SK-N-SH (cell line): ENCODE results near the gene DACH1.

Experiments used
- EP300 ChIP-seq, 2 experiments: IDR thresholded peaks; 2 replicates each; pipeline versions ENCODE4 v1.4.0 to v1.6.1; 2012; ENCODE audit warnings: borderline replicate concordance in 1 of 2, low read depth in 1 of 2, low read length in 1 of 2
- JUND ChIP-seq: IDR thresholded peaks from 2 replicates; pipeline ENCODE4 v1.4.0; 2012
- MXI1 ChIP-seq: IDR thresholded peaks from 2 replicates; pipeline ENCODE4 v1.6.1; 2012; ENCODE audit warnings: mild to moderate bottlenecking, low read depth, low read length, improper control_type of control experiment
- SMC3 ChIP-seq: IDR thresholded peaks from 2 replicates; pipeline ENCODE4 v1.6.1; 2012; ENCODE audit warnings: low read depth, low read length, improper control_type of control experiment
- TEAD4 ChIP-seq: IDR thresholded peaks from 2 replicates; pipeline ENCODE4 v1.4.0; 2012; ENCODE audit warnings: mild to moderate bottlenecking, borderline replicate concordance; ENCODE audit not compliant: insufficient read depth
- YY1 ChIP-seq: IDR thresholded peaks from 2 replicates; pipeline ENCODE4 v1.4.0; 2012; ENCODE audit warnings: low read depth, mild to moderate bottlenecking
- TF ChIP-seq, protein P1 (sequence below): fragments of 200-600 bp; sonication (generic); IDR thresholded peaks from 2 replicates; pipeline ENCODE4 v1.6.1; 2017; ENCODE audit warnings: antibody characterized with exemption, mild to moderate bottlenecking, moderate library complexity

DNA sequence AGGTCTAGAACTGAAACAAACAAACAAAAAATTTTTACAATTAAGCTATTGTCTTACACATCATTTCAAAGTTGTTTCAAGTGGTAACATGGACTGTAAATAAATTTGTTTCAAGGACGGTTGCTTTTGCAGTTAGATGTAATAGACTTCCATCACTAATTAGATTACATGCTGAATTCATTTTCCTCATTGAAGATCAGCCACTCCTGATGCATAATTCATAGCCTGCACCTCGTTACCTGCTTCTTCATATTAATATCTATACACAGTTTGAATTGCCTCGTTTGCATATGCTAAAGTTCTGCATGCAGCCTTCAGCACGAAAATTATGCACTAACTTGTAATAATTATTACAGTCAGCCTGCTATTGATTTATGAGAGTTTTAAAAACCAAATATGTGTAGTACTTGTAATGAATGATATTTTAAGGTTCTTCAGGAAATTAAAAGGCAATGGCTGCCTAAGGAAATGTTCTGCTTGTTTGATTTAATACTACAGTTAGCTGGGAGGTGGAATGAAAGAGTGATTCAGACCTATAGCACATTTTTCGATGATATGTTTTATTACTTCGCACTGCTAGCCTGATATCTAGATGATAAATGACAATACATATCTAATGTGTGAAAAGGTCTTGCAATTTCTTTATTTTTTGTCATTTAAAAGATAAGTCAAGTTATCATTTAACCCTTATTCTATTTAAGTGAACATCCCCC is 184.9 kb downstream of the DACH1 start:
- TF ChIP-seq YY1: no peak
- no peak for TF ChIP-seq JUND
- TF ChIP-seq EP300 (IDR thresholded peaks at IDR 0.05; ENCODE audit: borderline replicate concordance in 1 of 2, low read depth in 1 of 2, low read length in 1 of 2): no peak
- TF ChIP-seq, protein P1, sequence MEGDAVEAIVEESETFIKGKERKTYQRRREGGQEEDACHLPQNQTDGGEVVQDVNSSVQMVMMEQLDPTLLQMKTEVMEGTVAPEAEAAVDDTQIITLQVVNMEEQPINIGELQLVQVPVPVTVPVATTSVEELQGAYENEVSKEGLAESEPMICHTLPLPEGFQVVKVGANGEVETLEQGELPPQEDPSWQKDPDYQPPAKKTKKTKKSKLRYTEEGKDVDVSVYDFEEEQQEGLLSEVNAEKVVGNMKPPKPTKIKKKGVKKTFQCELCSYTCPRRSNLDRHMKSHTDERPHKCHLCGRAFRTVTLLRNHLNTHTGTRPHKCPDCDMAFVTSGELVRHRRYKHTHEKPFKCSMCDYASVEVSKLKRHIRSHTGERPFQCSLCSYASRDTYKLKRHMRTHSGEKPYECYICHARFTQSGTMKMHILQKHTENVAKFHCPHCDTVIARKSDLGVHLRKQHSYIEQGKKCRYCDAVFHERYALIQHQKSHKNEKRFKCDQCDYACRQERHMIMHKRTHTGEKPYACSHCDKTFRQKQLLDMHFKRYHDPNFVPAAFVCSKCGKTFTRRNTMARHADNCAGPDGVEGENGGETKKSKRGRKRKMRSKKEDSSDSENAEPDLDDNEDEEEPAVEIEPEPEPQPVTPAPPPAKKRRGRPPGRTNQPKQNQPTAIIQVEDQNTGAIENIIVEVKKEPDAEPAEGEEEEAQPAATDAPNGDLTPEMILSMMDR: no peak
- no peak for TF ChIP-seq SMC3
- no peak for TF ChIP-seq MXI1
- no peak for TF ChIP-seq TEAD4
